Adrenal gland (tissue), 12 donors: Measurements from ENCODE around the gene EIF4E. TPM values are rescaled to one million over a fixed set of nuclear protein-coding genes. Genes with fewer than 3 reads are reported as not detected.

Experiments
- DNase-seq, 7 donors: peaks; one replicate each; pipeline ENCODE4 v3.0.0-alpha.2; 2019 to 2020
- H3K27ac ChIP-seq, 5 donors: fragments of 200-600 bp; sonication (generic) in 4 of 5; 1 replicate in 3 of 5; 2 replicates in 2 of 5; pipeline versions ENCODE4 v1.5.1 to v1.8.0; 2016 to 2020; ENCODE audit warnings: mild to moderate bottlenecking in 1 of 5
- H3K27me3 ChIP-seq: fragments of 200-600 bp; 2 replicates; pipeline ENCODE4 v1.8.0; 2021
- H3K36me3 ChIP-seq, 2 donors: fragments of 200-600 bp; replicated peaks in 1 of 2; 1 replicate in 1 of 2; 2 replicates in 1 of 2; pipeline versions ENCODE4 v1.5.1 to v1.8.0; 2018 to 2022
- H3K4me1 ChIP-seq, 2 donors: fragments of 200-600 bp; replicated peaks in 1 of 2; 1 replicate in 1 of 2; 2 replicates in 1 of 2; pipeline versions ENCODE4 v1.5.1 to v1.8.0; 2018 to 2021
- H3K4me3 ChIP-seq, 4 donors: fragments of 200-600 bp; sonication (generic) in 3 of 4; one replicate each; pipeline ENCODE4 v1.5.1; 2016 to 2018
- H3K9me3 ChIP-seq, 3 donors: fragments of 200-600 bp; sonication (generic) in 1 of 3; replicated peaks in 1 of 3; 1 replicate in 2 of 3; 2 replicates in 1 of 3; pipeline versions ENCODE4 v1.5.1 to v1.8.0; 2016 to 2021
- CTCF ChIP-seq, 6 experiments: fragments of 450-650 bp in 4 of 6; fragments of 200-600 bp in 2 of 6; sonication (generic) in 1 of 6; IDR thresholded peaks; 1 replicate in 5 of 6; 2 replicates in 1 of 6; pipeline versions ENCODE4 v1.5.1 to v1.8.0; 2016 to 2021; ENCODE audit warnings: antibody characterized with exemption in 6 of 6, mild to moderate bottlenecking in 2 of 6, moderate library complexity in 1 of 6
- POLR2A ChIP-seq, 2 donors: fragments of 450-650 bp; IDR thresholded peaks; one replicate each; pipeline ENCODE4 v1.6.1; 2017; ENCODE audit warnings: antibody characterized with exemption in 2 of 2, mild to moderate bottlenecking in 2 of 2, moderate library complexity in 1 of 2
- WGBS, 4 donors: extraction: QIAGEN DNeasy Blood & Tissue Kit in 2 of 4; methylation state at CpG; one replicate each; pipeline versions ENCODE4 v1.1.5 to v1.1.7; 2013 to 2017; 5-methylcytosine and 5-hydroxymethylcytosine counted together
- intact Hi-C, 2 donors: fragments of 100-400 bp; cut with DNase I; formaldehyde crosslinking; loops; one replicate each; pipeline versions ENCODE4 v1.14.1 to v1.15.0; 2022 to 2023
- polyA plus RNA-seq, 3 donors: library from polyadenylated mRNA; stranded (reverse); fragments of 200-250 nt in 2 of 3; fragments of 350-450 nt in 1 of 3; fragmentation: Illumina TruSeq in 1 of 3; extraction: RNeasy Lipid Tissue Mini Kit (QIAGEN cat#74804) in 1 of 3; gene quantifications; one replicate each; pipeline ENCODE4 v1.2.3, GENCODE V29; 2013 to 2014
- total RNA-seq, 9 donors: library from RNA; depleted of rRNA in 4 of 9; stranded (reverse); fragments of >200 nt in 4 of 9; fragments of 120-200 nt in 1 of 9; fragmentation: NEBNext Ultra II Directional in 1 of 9; extraction: Animal tissue kit (Norgen Biotek cat#: 25700) in 1 of 9; gene quantifications; one replicate each; pipeline versions ENCODE4 v1.1.0 to v1.2.4, GENCODE V29; 2013 to 2023
- donor health status: healthy with polysubstance abuse.
- donor health status: Bipolar disorder and iron deficiency.
- donor health status: DM: yes; HTN: yes; CAD: no.
- donor health status: DM: no; HTN: no; CAD: no.
- donor health status: DM: no; HTN: no; CAD: no.
- donor health status: DM: yes; HTN: yes; CAD: no.

EIF4E gene
- total and polyA plus RNA-seq, 12 donors, result 5.9 to 169 (median 66.8) TPM

GRCh38 chr4:98961770-98962169, 32.8 kb upstream of the EIF4E start:
- DNase-seq, result no peak
- WGBS, 4 donors, result 88 to 93% (median 91%) methylated on average over 2 of the region's 2 CpGs
- no peak overlapping the region for H3K4me3 ChIP-seq
- H3K9me3 ChIP-seq, result no peaks in the 10 kb centered on the region
- intact Hi-C loops, result no loop called here
- no peaks in the 10 kb centered on the region for H3K4me1 ChIP-seq
- H3K27ac ChIP-seq, result no peak overlapping the region
- H3K36me3 ChIP-seq, result no peaks in the 10 kb centered on the region
- no peak for TF ChIP-seq CTCF (IDR thresholded peaks at IDR 0.05)
- no peak for TF ChIP-seq POLR2A (IDR thresholded peaks at IDR 0.05)
- H3K27me3 ChIP-seq, result no peaks in the 10 kb centered on the region

- no peaks in the 10 kb centered on the region for H3K27me3 ChIP-seq
- H3K4me1 ChIP-seq, result no peaks in the 10 kb centered on the region
- TF ChIP-seq CTCF (IDR thresholded peaks at IDR 0.05) (no peak), POLR2A (IDR thresholded peaks at IDR 0.05) (no peak)
- intact Hi-C loops, result no loop called here
- no peak overlapping the region for H3K4me3 ChIP-seq
- H3K9me3 ChIP-seq, result no peaks in the 10 kb centered on the region
- H3K27ac ChIP-seq, result no peak overlapping the region
- no peaks in the 10 kb centered on the region for H3K36me3 ChIP-seq
- DNase-seq, result no peak
- WGBS, 4 donors, result 73 to 92% (median 89%) methylated on average over 2 of the region's 2 CpGs
These were observed 30.5 kb upstream of the EIF4E start for GRCh38 chr4:98959411-98959810.

- H3K4me3 ChIP-seq, result no peak overlapping the region
- intact Hi-C loops, result no loop called here
- TF ChIP-seq POLR2A (IDR thresholded peaks at IDR 0.05), result no peak
- TF ChIP-seq CTCF (IDR thresholded peaks at IDR 0.05), result no peak
- H3K36me3 ChIP-seq, result no peaks in the 10 kb centered on the region
- 90 to 97% (median 92%) methylated on average over 2 of the region's 2 CpGs for WGBS, 4 donors
- DNase-seq, result no peak
- H3K9me3 ChIP-seq, result no peaks in the 10 kb centered on the region
- H3K4me1 ChIP-seq, result no peaks in the 10 kb centered on the region
- H3K27me3 ChIP-seq, result no peaks in the 10 kb centered on the region
- H3K27ac ChIP-seq, result no peak overlapping the region
These were observed 29.1 kb upstream of the EIF4E start for GRCh38 chr4:98958065-98958464.

GRCh38 chr4:98955229-98955628, 26.3 kb upstream of the EIF4E start:
- Histone ChIP-seq H3K36me3 (no peaks in the 10 kb centered on the region), H3K4me3 (no peak overlapping the region), H3K27me3 (no peaks in the 10 kb centered on the region), H3K9me3 (no peaks in the 10 kb centered on the region), H3K27ac (no peak overlapping the region), H3K4me1 (no peaks in the 10 kb centered on the region)
- WGBS, 4 donors, result 77 to 85% (median 83%) methylated on average over 6 of the region's 6 CpGs
- DNase-seq, result no peak
- TF ChIP-seq POLR2A (IDR thresholded peaks at IDR 0.05) (no peak), CTCF (IDR thresholded peaks at IDR 0.05) (no peak)
- intact Hi-C loops, result no loop called here
